Thyroid gland (tissue), 4 donors: ENCODE measurements around the gene LCN10.
A peak's percentile ranks its signal among the peaks of the same experiment; 100 is the strongest.

Source experiments
- POLR2A ChIP-seq, 2 donors: fragments of 450-650 bp; IDR thresholded peaks; one replicate each; pipeline ENCODE4 v1.6.1; 2017; ENCODE audit warnings: antibody characterized with exemption in 2 of 2, mild to moderate bottlenecking in 2 of 2, moderate library complexity in 1 of 2
- TF ChIP-seq, protein P1 (sequence below), 6 experiments: fragments of 200-600 bp in 3 of 6; fragments of 450-650 bp in 3 of 6; sonication (generic) in 3 of 6; IDR thresholded peaks; one replicate each; pipeline ENCODE4 v1.5.1; 2016 to 2019; ENCODE audit warnings: antibody characterized with exemption in 6 of 6, mild to moderate bottlenecking in 2 of 6, inconsistent platforms in 1 of 6, moderate library complexity in 1 of 6

DNA sequence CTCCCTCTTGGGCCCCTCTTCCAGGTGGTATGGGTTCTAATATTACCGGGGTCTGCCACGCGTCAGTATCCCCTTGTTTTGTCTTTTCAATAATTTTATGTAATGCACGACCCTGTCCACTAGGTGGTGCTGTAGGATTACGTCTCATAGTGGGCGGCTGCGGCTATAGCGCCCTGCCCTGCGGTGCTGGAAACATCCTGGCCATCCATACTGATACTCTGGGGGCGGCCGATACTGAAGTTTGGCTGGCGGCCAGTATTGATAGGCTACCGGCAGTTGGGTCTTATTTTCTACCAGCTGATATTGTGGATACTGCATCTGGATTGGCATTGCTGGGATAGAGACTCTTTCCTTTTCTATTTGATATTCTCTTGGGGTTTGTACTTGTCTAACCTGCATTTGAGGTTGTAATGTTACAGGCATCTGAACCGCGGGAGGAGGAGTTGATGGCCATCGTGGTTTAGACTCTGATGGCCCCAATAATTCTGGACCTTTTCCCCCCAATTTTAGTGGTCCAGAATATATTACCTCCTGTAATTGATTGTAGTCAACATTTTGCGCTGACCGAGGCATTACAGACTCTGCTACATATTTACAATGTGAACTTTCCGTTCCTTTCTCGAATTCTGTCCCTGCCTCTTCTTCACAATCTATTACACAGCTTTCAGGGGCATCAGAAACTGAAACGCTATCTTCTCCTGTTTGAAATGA lies 45.1 kb upstream of the LCN10 start:
- TF ChIP-seq, protein P1, sequence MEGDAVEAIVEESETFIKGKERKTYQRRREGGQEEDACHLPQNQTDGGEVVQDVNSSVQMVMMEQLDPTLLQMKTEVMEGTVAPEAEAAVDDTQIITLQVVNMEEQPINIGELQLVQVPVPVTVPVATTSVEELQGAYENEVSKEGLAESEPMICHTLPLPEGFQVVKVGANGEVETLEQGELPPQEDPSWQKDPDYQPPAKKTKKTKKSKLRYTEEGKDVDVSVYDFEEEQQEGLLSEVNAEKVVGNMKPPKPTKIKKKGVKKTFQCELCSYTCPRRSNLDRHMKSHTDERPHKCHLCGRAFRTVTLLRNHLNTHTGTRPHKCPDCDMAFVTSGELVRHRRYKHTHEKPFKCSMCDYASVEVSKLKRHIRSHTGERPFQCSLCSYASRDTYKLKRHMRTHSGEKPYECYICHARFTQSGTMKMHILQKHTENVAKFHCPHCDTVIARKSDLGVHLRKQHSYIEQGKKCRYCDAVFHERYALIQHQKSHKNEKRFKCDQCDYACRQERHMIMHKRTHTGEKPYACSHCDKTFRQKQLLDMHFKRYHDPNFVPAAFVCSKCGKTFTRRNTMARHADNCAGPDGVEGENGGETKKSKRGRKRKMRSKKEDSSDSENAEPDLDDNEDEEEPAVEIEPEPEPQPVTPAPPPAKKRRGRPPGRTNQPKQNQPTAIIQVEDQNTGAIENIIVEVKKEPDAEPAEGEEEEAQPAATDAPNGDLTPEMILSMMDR (IDR thresholded peaks at IDR 0.05), result peak; percentile 65 to 86 (median 82)
- no peak for TF ChIP-seq POLR2A (IDR thresholded peaks at IDR 0.05)
